ENCODE data around the gene LIX1. TPM values are rescaled to one million over a fixed set of nuclear protein-coding genes. Genes with fewer than 3 reads are reported as not detected.
"Not testable (repeated sequence)": the region's sequence is repeated elsewhere in the genome, so short reads cannot be mapped to it uniquely, and the experiment has no call there.

LIX1 gene
- total RNA-seq, 1 donor from 2014 or later = not detected

GRCh38 chr5:97090944-97091343 lies 51.5 kb downstream of the LIX1 start:
- no peaks in the 10 kb centered on the region for H3K27me3 ChIP-seq
- intact Hi-C loops (cut with DNase I) = no loop called here
- no peak overlapping the region for H3K4me3 ChIP-seq
- TF ChIP-seq POLR2A (IDR thresholded peaks at IDR 0.05) = no peak
- TF ChIP-seq CTCF (IDR thresholded peaks at IDR 0.05) = no peak
- TF ChIP-seq POLR2AphosphoS5 (IDR thresholded peaks at IDR 0.05; ENCODE audit: insufficient read depth in 1 of 2, low read depth in 1 of 2) = no peak
- no peak for DNase-seq (ENCODE audit: extremely low spot score in 2 of 2)
- H3K36me3 ChIP-seq = no peaks in the 10 kb centered on the region
- peaks cover 3% of the 10 kb centered on the region for H3K4me1 ChIP-seq
- no peak overlapping the region for H3K27ac ChIP-seq
- H3K9me3 ChIP-seq = no peaks in the 10 kb centered on the region

- H3K4me3 ChIP-seq = no peak overlapping the region
- H3K36me3 ChIP-seq = no peaks in the 10 kb centered on the region
- TF ChIP-seq POLR2A (IDR thresholded peaks at IDR 0.05) (no peak), CTCF (IDR thresholded peaks at IDR 0.05) (no peak), POLR2AphosphoS5 (IDR thresholded peaks at IDR 0.05; ENCODE audit: insufficient read depth in 1 of 2, low read depth in 1 of 2) (no peak)
- intact Hi-C loops (cut with DNase I) = no loop called here
- H3K27ac ChIP-seq = no peak overlapping the region
- H3K4me1 ChIP-seq = no peaks in the 10 kb centered on the region
- H3K9me3 ChIP-seq = no peaks in the 10 kb centered on the region
- no peak for DNase-seq (ENCODE audit: extremely low spot score in 2 of 2)
- no peaks in the 10 kb centered on the region for H3K27me3 ChIP-seq
Measured at GRCh38 chr5:97089149-97089801, 53.1 kb downstream of the LIX1 start.

- DNase-seq (ENCODE audit: extremely low spot score in 2 of 2) = no peak
- intact Hi-C loops (cut with DNase I) = no loop called here
- Histone ChIP-seq H3K4me3 (no peak overlapping the region), H3K4me1 (no peaks in the 10 kb centered on the region), H3K9me3 (no peaks in the 10 kb centered on the region), H3K27ac (no peak overlapping the region), H3K36me3 (no peaks in the 10 kb centered on the region), H3K27me3 (no peaks in the 10 kb centered on the region)
- TF ChIP-seq POLR2A (IDR thresholded peaks at IDR 0.05) (no peak), POLR2AphosphoS5 (IDR thresholded peaks at IDR 0.05; ENCODE audit: insufficient read depth in 1 of 2, low read depth in 1 of 2) (no peak), CTCF (IDR thresholded peaks at IDR 0.05) (no peak)
Measured at GRCh38 chr5:97088774-97089148, 53.6 kb downstream of the LIX1 start.

GRCh38 chr5:97087138-97087537 lies 55.3 kb downstream of the LIX1 start:
- Histone ChIP-seq H3K4me3 (no peak overlapping the region), H3K4me1 (no peaks in the 10 kb centered on the region), H3K9me3 (no peaks in the 10 kb centered on the region), H3K27ac (no peak overlapping the region), H3K27me3 (no peaks in the 10 kb centered on the region), H3K36me3 (no peaks in the 10 kb centered on the region)
- intact Hi-C loops (cut with DNase I) = no loop called here
- TF ChIP-seq POLR2AphosphoS5 (IDR thresholded peaks at IDR 0.05; ENCODE audit: insufficient read depth in 1 of 2, low read depth in 1 of 2) = no peak
- no peak for TF ChIP-seq CTCF (IDR thresholded peaks at IDR 0.05)
- TF ChIP-seq POLR2A (IDR thresholded peaks at IDR 0.05) = no peak
- DNase-seq (ENCODE audit: extremely low spot score in 2 of 2) = no peak

- intact Hi-C loops (cut with DNase I) = no loop called here
- TF ChIP-seq POLR2A (IDR thresholded peaks at IDR 0.05) = no peak
- no peak for TF ChIP-seq POLR2AphosphoS5 (IDR thresholded peaks at IDR 0.05; ENCODE audit: insufficient read depth in 1 of 2, low read depth in 1 of 2)
- no peak for TF ChIP-seq CTCF (IDR thresholded peaks at IDR 0.05)
Measured at GRCh38 chr5:97085459-97086181, 56.8 kb downstream of the LIX1 start.

GRCh38 chr5:97084782-97085458 lies 57.5 kb downstream of the LIX1 start:
- H3K4me3 ChIP-seq; H3K36me3 ChIP-seq; H3K4me1 ChIP-seq; H3K9me3 ChIP-seq; H3K27ac ChIP-seq; intact Hi-C loops (cut with DNase I); DNase-seq (ENCODE audit: extremely low spot score in 2 of 2); H3K27me3 ChIP-seq: not testable (repeated sequence)

More at GRCh38 chr5:97085459-97086181, 56.8 kb downstream of the LIX1 start:
- H3K36me3 ChIP-seq = no peaks in the 10 kb centered on the region
- no peak for DNase-seq (ENCODE audit: extremely low spot score in 2 of 2)
- no peak overlapping the region for H3K27ac ChIP-seq
- no peaks in the 10 kb centered on the region for H3K27me3 ChIP-seq
- no peaks in the 10 kb centered on the region for H3K9me3 ChIP-seq
- H3K4me1 ChIP-seq = no peaks in the 10 kb centered on the region
- H3K4me3 ChIP-seq = no peak overlapping the region

Measured in vagina (tissue), 2 donors.